PC-3 (cell line): ENCODE results near the gene SCN4B. TPM values are rescaled to one million over a fixed set of nuclear protein-coding genes. Genes with fewer than 3 reads are reported as not detected.

Experiments used
- ATAC-seq: fragments of 200-7000 bp; cut with Tn5 transposase; 2 replicates; pipeline ENCODE4 v1.9.1; 2020; ENCODE audit warnings: mild to moderate bottlenecking, moderate library complexity
- BruUV-seq: library from RNA; stranded (reverse); fragments of 400-500 nt; replicated peaks from 2 replicates; lab custom pipeline; 2021; lab: Mats Ljungman, UMichigan
- CTCF ChIA-PET: fragments of 300-600 bp; sonication (Branson Sonifier 250); formaldehyde crosslinking; loops from one replicate; lab custom pipeline; 2022; ENCODE audit warnings: antibody characterized with exemption; lab: Charles Lee
- POLR2A ChIA-PET: fragments of 300-600 bp; sonication (Branson Sonifier 250); formaldehyde crosslinking; loops from one replicate; lab custom pipeline; 2022; ENCODE audit warnings: antibody characterized with exemption; ENCODE audit not compliant: unreplicated experiment; lab: Charles Lee
- DNase-seq: peaks from one replicate; pipeline ENCODE4 v3.0.0-alpha.2; 2015
- H2AFZ ChIP-seq: fragments of 300-600 bp; sonication (generic); 2 replicates; pipeline ENCODE4 v1.6.0; 2016; ENCODE audit warnings: antibody characterized with exemption, low read length
- H3F3A ChIP-seq: fragments of 300-600 bp; sonication (generic); one replicate; pipeline ENCODE4 v1.6.0; 2017; ENCODE audit warnings: antibody characterized with exemption, low read length, control low read depth, mild to moderate bottlenecking; ENCODE audit not compliant: unreplicated experiment
- H3K27ac ChIP-seq: fragments of 300-600 bp; sonication (generic); 2 replicates; pipeline ENCODE4 v1.5.1; 2016; ENCODE audit warnings: mild to moderate bottlenecking, low read length
- H3K27me3 ChIP-seq: fragments of 300-600 bp; sonication (generic); 2 replicates; pipeline ENCODE4 v1.6.1; 2016; ENCODE audit warnings: low read length, mixed read lengths
- H3K36me3 ChIP-seq: fragments of 300-600 bp; sonication (generic); 2 replicates; pipeline ENCODE4 v1.6.1; 2016; ENCODE audit warnings: low read depth, mixed run types, low read length, mixed read lengths
- H3K4me1 ChIP-seq: fragments of 300-600 bp; sonication (generic); 2 replicates; pipeline ENCODE4 v1.5.1; 2016; ENCODE audit warnings: low read length; ENCODE audit not compliant: insufficient read depth
- H3K4me2 ChIP-seq: fragments of 300-600 bp; sonication (generic); 2 replicates; pipeline ENCODE4 v1.6.0; 2016; ENCODE audit warnings: low read length
- H3K4me3 ChIP-seq: fragments of 300-600 bp; sonication (generic); 2 replicates; pipeline ENCODE4 v1.5.1; 2016; ENCODE audit warnings: mild to moderate bottlenecking, low read length, mixed read lengths
- H3K79me2 ChIP-seq: fragments of 300-600 bp; sonication (generic); 2 replicates; pipeline ENCODE4 v1.6.1; 2017; ENCODE audit warnings: low read length, mixed read lengths
- H3K9ac ChIP-seq: fragments of 300-600 bp; sonication (generic); 2 replicates; pipeline ENCODE4 v1.6.0; 2016; ENCODE audit warnings: mild to moderate bottlenecking, low read length
- H3K9me2 ChIP-seq: fragments of 300-600 bp; sonication (generic); replicated peaks from 2 replicates; pipeline ENCODE4 v1.6.1; 2016; ENCODE audit warnings: mixed run types, low read length, mixed read lengths
- H3K9me3 ChIP-seq: fragments of 300-600 bp; sonication (generic); 2 replicates; pipeline ENCODE4 v1.6.1; 2016; ENCODE audit warnings: low read length, mixed read lengths
- H4K20me1 ChIP-seq: fragments of 300-600 bp; sonication (generic); 2 replicates; pipeline ENCODE4 v1.6.1; 2016; ENCODE audit warnings: low read length, mixed read lengths
- CTCF ChIP-seq: fragments of 300-600 bp; sonication (generic); conservative IDR thresholded peaks from 2 replicates; pipeline ENCODE4 v1.5.1; 2017; ENCODE audit warnings: antibody characterized with exemption, low read depth, mild to moderate bottlenecking, low read length
- EZH2 ChIP-seq: fragments of 300-600 bp; sonication (generic); IDR thresholded peaks from one replicate; pipeline ENCODE4 v1.6.1; 2017; ENCODE audit warnings: antibody characterized with exemption, mild to moderate bottlenecking, low read length; ENCODE audit not compliant: unreplicated experiment
- EZH2phosphoT487 ChIP-seq: fragments of 300-600 bp; sonication (generic); IDR thresholded peaks from 2 replicates; pipeline ENCODE4 v1.6.1; 2018; ENCODE audit warnings: mild to moderate bottlenecking, antibody characterized with exemption, low read length, borderline replicate concordance
- intact Hi-C: fragments of 100-400 bp; cut with micrococcal nuclease; formaldehyde crosslinking; loops from 2 replicates; pipeline ENCODE4 v1.9.0; 2023
- total RNA-seq: library from RNA; depleted of rRNA; stranded (reverse); fragments of >200 nt; gene quantifications from 2 replicates; pipeline ENCODE4 v1.2.3, GENCODE V29; 2014

SCN4B gene
- total RNA-seq, 1 experiment from 2014 or later: not detected

GRCh38 chr11:118180300-118180703 is 27.7 kb upstream of the SCN4B start:
- no peaks in the 10 kb centered on the region for H3K9me2 ChIP-seq
- H3K4me1 ChIP-seq: peaks cover 10% of the 10 kb centered on the region
- no peak for DNase-seq
- 0 out of 2 replicates have a peak overlapping the region, but pooled peaks have one; percentile 9 for H2AFZ ChIP-seq
- H4K20me1 ChIP-seq: no peaks in the 10 kb centered on the region
- no peak overlapping the region for H3K9ac ChIP-seq
- H3K4me3 ChIP-seq: no peak overlapping the region
- no peaks in the 10 kb centered on the region for H3K9me3 ChIP-seq
- ChIA-PET CTCF (interaction anchor here (0.6 kb wide), 1 partner anchor 18 kb away, joined by 6 read pairs; no protein-coding TSS in a partner anchor), POLR2A (no interaction called here)
- ATAC-seq: no peak
- no peaks in the 10 kb centered on the region for H3K36me3 ChIP-seq
- no peaks in the 10 kb centered on the region for H3F3A ChIP-seq
- intact Hi-C loops: no loop called here
- no peak overlapping the region for H3K27ac ChIP-seq
- TF ChIP-seq CTCF (no peak), EZH2 (no peak), EZH2phosphoT487 (no peak)
- no peak overlapping the region for H3K4me2 ChIP-seq
- BruUV-seq: no TSS peak
- no peaks in the 10 kb centered on the region for H3K27me3 ChIP-seq
- H3K79me2 ChIP-seq: no peaks in the 10 kb centered on the region

- Histone ChIP-seq H3K36me3 (no peaks in the 10 kb centered on the region), H3F3A (no peaks in the 10 kb centered on the region), H3K9ac (no peak overlapping the region), H4K20me1 (no peaks in the 10 kb centered on the region), H3K79me2 (no peaks in the 10 kb centered on the region), H3K4me1 (peaks cover 19% of the 10 kb centered on the region), H2AFZ (no peak overlapping the region), H3K27ac (no peak overlapping the region), H3K9me2 (no peaks in the 10 kb centered on the region), H3K9me3 (no peaks in the 10 kb centered on the region), H3K27me3 (no peaks in the 10 kb centered on the region), H3K4me3 (no peak overlapping the region), H3K4me2 (no peak overlapping the region)
- intact Hi-C loops: no loop called here
- ChIA-PET POLR2A (no interaction called here), CTCF (no interaction called here)
- TF ChIP-seq EZH2phosphoT487 (no peak), CTCF (no peak), EZH2 (no peak)
- DNase-seq: no peak
- no TSS peak for BruUV-seq
- no peak for ATAC-seq
These were observed 24.1 kb upstream of the SCN4B start for GRCh38 chr11:118176778-118177134.

GRCh38 chr11:118175993-118176777 is 23.6 kb upstream of the SCN4B start, which contains the start of gene SCN2B:
Gene SCN2B, minus strand, starts transcription at chr11:118176639. Its CDS starts 208 bp downstream, at chr11:118176431.
- Histone ChIP-seq H3K9ac (no peak within 1 kb of the TSS), H4K20me1 (no peaks in the 10 kb centered on the region), H3K27ac (no peak within 1 kb of the TSS), H3K4me2 (peak within 1 kb of the TSS; percentile 55), H2AFZ (peak within 1 kb of the TSS; percentile 49), H3K27me3 (no peaks in the 10 kb centered on the region), H3F3A (no peaks in the 10 kb centered on the region), H3K4me3 (no peak within 1 kb of the TSS), H3K36me3 (no peaks in the 10 kb centered on the region), H3K79me2 (no peaks in the 10 kb centered on the region), H3K4me1 (peaks cover 19% of the 10 kb centered on the region), H3K9me3 (no peaks in the 10 kb centered on the region), H3K9me2 (no peaks in the 10 kb centered on the region)
- BruUV-seq: no TSS peak
- DNase-seq: no peak
- ATAC-seq: no peak
- intact Hi-C loops: no loop called here
- POLR2A ChIA-PET: no interaction called here
- CTCF ChIA-PET: no interaction called here
- no peak for TF ChIP-seq EZH2phosphoT487
- TF ChIP-seq CTCF: no peak
- no peak for TF ChIP-seq EZH2
